NCI-H2171 treated with DMSO at 0.1 percent for 48 hours (cell line): Measurements from ENCODE around the gene MGMT.

Source experiments
- DNase-seq: peaks from one replicate; lab custom pipeline; 2025; lab: John Stamatoyannopoulos, UW

MGMT gene

DNA sequence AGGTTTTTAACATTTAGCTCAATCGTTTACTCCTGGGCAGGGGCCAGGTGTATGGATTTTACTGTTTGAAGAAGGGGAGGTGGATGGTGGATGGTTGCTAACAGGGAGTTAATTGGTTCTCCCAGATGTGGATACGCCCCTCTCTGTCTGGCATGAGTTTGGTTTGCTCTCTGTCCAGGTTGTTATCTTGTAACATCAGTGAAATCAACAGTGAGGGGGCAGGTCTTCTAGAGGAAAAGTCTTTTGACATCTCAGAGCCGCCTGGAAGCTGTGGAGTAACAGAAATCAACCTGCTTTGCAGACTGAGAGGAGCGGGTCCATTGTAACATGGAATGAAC lies 243.4 kb downstream of the MGMT start:
- DNase-seq = peak; percentile 93

GRCh38 chr10:129711291-129711690 lies 244.2 kb downstream of the MGMT start:
- peak; percentile 56 for DNase-seq

DNA sequence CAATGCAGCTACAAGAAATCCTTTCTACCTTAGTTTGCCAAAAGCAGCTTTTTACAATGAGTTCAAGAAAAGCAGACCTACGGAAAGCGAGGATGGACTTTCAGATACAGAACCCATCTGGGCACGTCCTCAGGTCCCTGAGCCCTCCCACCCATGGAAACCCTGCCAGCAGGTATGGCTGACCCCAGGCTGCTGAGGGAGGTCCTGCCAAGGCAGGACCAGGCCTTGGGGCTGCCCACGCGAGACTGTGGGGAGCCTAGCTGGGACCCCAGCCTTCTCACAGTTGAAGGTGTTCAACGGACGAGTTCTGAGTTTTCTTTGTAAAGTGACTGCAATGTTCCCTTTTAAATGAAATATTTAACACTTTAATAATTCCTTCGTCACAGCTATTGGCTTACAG lies 245.0 kb downstream of the MGMT start:
- no peak for DNase-seq

GRCh38 chr10:129713659-129714265 lies 246.7 kb downstream of the MGMT start:
- DNase-seq = no peak

- no peak for DNase-seq
Measured at GRCh38 chr10:129715805-129716204, 248.8 kb downstream of the MGMT start.

DNA sequence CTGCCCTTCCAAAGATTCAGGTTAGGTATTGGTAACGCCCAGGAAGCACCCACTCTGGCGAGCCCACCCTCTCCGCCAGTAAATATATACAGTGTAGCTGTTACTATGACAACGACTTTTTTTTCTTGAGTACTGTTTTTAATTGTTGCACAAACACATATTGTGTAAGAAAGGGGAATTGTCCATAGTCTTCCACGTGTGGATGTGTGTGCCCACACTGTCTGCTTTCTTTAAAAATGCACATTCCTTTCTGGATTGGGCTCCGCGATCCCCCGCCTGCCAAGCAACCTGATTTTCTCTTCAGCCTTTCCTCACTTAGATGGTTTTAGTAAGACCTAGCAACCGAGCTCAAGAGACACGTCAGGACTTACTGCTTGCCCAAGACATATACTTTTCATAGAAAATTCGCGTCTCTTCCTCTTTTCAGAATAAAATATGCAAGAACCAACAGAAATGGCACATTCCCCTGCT lies 249.2 kb downstream of the MGMT start:
- DNase-seq = no peak

DNA sequence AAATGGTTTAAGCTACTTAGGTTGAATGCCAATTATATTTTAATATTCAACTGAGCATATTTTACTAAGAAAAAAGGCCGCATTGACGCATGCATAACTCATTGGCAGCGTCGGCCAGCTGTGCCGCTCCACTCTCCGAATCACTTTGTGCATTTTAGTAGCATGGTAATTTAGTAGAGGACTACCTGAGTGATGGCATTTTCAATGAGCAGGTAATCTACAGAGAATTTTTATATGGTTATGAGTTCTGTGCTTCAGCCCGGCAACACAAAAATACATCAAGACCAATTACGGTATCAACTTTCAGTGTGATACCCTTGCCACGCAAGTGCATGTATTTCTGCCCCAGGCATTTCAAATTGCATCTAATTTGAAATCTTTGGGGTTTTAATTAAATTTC lies 249.8 kb downstream of the MGMT start:
- DNase-seq = no peak

DNA sequence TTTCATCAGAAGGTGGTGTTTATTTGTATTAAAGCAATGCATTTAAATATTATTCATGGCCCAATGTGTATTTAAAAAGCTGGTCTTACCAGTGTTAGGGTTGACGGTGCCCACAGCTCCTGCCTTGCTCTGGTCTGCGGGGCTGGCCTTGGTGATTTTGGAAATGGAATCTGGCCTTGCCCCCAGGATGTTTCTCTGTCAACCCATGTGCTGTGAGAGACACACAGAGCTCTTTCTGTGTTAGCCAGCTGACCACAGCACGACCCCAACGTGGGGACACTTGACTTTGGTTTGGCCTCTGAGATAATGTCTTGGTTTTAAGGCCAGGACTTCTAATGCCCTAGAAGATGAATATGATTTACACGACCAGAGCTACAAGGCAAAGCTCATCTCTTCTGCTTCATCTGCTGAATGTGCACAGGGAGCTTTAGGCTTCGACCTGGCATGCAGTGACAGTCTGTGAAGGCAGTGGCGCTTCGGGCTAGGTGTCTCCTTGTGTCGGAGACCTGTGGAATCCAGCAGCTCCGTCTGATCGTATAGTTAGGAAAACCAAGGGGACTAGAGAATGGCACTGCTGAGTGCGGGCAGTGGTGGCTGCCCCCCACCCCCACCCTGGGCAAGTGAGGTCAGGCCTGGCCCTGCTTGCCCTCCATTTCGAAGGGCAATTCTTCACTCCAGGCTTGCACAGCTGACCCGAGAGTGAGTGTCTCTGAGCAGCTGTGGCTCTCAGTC lies 250.9 kb downstream of the MGMT start:
- DNase-seq = no peak

DNA sequence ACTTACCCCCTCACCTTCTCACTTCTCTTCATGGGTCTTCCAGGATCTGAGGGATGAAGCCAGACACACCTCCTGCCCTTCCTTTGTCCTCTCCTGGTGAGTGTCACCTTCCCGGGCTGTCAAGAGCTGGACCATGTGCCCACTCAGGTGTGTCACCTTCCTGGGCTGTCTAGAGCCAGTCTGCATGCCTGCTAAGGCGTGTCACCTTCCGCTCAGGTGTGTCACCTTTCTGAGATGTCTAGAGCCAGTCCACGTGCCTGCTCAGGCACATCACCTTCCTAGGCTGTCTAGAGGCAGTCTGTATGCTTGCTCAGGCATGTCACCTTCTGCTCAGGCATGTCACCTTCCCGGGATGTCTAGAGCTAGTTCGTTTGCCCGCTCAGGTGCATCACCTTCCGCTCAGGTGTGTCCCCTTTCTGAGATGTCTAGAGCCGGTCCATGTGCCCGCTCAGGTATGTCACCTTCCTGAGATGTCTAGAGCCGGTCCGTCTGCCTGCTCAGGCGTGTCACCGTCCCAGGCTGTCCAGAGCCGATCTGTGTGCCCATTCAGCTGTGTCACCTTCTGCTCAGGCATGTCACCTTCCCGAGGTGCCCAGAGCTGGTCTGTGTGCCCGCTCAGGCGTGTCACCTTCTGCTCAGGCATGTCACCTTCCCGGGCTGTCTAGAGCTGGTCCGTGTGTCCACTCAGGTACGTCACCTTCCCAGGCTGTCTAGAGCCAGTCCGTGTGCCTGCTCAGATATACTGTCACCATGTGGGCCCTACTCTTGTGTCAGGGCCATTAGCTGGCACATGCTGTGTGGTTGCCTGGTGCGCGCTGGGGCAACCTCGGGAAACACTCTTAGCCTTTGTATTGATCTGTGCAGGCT lies 251.7 kb downstream of the MGMT start:
- DNase-seq = peak; percentile 50

- DNase-seq = no peak
Measured at GRCh38 chr10:129719415-129719739, 252.3 kb downstream of the MGMT start.

GRCh38 chr10:129719889-129720590 lies 253.0 kb downstream of the MGMT start:
- DNase-seq = no peak

DNA sequence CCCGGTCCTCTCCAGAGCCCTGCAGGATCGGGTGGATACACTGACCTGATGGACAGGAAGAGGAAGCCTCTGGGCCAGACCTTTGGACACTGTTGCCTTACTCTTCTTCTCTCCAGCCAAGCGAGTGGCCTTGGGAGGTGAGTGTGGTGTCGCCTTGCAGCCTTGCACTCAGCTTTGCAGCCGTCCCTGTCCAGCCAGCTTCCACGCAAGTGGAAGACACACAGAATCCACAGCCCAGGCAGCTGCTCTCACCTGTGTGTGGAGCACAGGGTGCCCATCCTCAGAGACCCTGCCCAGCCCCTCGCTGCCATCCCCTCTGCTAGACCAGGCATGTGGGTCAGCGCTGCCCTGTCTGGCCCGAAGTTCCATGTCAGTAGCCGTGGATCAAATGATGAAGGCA lies 258.0 kb downstream of the MGMT start:
- no peak for DNase-seq

DNA sequence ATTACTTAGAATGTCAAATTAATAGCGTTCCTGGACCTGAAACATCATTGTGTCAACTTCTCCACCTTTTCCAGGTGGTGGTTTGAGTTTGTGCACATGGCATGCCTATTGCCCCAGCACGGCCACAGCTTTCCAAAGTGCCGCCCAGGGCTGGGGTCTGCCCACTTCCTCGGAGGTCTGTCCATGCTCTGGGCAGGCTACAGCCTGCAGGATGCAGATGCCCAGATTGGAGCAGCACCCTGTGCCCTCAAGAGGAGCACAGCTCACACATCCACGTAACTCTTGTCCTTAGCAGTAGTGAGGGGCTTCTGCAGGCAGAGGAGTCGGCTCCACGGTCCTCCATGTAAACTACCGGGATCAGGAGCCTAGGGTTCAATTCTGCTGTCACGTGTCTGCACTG lies 258.4 kb downstream of the MGMT start:
- DNase-seq = no peak

DNA sequence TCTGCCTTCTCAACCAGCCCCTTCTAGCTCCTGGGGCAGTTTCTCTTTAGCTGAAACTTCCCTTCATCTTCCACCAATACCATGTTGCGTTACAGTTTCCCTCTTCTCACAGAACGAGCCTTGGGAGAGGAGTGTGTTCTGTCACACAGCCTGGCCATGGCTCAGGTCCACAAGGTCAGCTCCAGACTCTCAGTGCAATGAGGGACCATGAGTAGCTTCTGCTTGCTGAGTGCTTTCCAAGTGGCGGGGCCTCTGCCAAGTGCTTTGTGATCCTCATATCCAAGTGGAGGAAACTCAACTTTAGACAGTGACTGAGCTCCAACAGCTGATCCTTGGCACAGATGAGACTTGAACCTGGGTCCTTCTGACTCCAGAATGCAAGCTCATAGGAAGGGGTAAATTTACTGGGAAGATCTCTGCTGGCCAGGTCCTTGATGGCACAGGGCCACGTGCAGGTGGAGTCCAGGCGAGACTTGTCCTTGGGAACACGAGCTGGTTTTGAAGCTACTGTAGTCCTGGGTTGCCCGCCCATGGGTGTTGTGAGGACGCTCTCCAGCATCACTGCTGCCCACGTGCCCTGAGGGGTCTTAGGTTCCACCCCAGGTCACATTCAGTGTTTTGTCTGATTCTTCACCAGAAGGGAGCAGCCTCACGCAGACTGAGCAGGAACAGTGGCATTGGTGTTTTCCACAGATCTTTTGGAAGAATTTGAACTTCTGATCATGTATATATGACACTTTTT lies 259.0 kb downstream of the MGMT start:
- DNase-seq = no peak

DNA sequence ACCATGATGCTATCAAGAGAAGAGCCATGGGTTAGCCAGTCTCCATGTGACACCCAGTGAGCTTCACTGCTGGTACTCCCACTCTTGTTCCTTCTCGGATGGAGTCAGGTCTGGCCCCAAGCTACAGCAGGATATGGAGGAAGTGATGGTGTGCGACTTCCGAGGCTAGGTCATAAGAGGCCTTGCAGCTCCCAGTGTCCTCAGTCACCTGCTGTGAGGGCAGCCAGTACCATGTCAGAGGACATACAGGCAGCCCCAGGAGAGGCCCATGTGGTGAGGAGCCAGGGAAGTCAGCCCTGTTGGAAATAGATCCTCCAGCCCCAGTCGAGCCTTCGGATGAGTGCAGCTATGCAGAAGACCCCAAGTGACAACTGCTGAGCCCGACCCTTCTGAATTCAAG lies 260.0 kb downstream of the MGMT start:
- DNase-seq = no peak

DNA sequence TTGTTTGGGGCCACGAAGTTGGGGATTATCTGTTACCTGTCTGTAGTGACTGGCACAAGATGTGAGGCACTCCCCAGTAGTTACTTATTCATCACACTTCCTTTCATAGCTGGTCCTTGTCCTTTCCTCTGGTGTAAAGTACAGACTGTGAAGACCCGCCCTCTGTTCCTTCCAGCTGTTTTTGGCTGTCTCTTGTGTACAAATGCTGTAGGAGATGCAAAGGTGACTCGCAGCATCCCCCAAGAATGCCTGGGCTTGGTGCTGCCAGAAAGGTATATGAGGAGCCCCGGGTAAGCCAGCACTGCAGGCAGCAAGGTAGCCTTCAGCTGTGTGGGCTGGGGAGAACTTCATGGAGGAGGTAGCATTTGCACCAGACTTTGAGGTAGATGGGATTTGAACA lies 260.5 kb downstream of the MGMT start:
- no peak for DNase-seq

DNA sequence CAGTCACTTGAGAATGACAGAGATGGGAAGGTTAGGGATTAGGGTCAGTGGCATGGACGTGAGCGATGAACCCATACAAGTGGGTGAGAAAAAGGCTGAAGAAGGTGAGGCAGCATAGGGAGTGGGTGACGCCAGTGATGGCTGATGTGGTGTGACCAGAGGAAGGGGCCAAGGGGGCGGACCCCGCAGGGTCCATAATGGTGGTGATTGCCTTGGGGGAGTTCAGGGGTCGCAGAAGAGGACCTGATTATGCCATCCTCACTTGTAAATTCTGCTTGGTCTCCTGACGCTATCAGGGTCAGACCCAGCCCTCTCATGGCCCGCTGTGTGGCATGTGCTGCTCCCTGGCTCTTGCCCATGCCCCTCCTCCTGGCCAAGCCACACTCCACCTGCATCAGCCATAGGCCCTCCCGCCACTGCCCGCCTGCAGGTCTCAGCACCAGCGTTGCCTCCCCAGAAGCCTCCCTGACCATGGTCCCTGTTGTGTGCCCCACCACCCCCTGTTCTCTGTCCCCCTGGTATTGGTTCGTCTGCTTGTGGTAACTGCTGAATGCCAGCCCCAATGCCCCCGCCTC lies 261.3 kb downstream of the MGMT start:
- no peak for DNase-seq

DNA sequence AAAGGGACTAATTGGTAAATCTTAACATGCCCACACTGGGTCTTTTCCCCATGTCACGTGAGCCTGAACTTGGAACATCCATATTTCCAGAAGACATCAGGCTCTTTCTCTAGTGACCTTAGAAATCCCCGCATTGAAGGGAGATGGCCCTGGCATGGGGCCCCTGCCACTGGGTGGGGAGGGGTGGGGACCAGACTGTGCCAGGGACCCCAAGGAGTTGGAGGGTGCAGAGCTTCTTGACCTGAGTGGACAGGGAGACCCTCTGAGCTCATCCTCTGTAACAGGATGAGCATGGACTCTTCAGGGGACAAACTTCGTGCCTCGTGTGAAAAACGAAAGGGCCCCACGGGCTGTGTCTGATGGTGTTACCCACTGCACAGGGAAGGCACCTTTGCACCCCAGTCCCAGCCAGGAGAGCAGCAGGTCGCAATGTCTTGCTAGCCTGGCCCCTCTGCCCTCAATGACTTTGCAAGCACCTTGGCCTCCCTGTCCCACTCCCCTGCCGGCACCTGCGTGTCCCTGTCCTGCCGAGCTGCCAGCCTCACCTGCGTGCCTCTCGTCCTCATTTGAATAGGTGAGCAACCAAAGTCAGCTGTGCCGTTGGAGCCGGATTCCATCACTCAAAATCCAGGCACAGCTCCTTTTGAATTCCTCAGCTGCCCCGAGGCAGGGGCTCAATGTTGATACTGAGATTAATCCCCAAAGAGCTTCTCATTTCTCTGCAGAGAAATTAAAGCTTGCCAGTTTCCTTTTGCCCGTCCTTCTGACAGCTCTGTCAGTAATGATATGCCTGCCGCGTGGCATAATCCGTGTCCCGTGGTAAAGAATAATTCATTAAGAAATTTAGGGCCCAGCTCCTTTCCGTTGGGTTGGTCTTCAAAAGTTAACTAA lies 262.1 kb downstream of the MGMT start:
- DNase-seq = no peak

DNA sequence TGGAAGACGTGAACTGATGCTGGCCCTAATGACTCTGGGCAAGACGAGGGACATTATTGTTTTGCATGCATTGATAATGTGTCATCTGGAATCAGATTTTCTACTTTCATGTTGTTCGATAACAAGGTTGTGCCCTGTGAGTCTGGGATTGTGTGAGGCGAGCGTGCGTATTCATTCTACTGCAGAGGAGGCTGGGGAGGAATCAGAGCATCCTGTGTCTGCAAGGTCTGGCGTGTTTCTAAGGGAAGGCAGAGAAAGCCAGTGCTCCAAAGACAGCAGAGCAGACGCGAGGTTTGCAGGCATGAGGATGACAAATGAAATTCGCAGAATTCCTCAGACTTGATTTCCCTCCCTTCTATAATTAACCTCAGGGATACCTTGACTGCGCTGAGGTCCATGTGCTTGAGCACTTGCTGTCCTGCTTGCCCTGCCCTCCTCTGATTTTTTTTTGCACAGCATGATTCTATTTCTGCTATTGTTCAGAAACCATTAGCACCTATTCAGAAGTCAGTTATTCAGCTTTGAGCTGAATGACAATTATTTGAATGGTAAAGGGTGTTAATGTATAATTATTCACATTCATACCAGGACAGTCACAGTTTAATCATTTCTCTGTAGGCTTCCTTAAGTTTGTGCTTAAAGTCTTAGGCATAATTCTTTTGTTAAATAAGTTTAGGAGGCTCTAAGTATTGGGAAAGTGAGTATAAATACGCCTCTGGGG lies 263.4 kb downstream of the MGMT start:
- no peak for DNase-seq

- DNase-seq = no peak
Measured at GRCh38 chr10:129730993-129731325, 263.9 kb downstream of the MGMT start.
